ENCODE data around the gene CDC5L.

CDC5L gene

DNA sequence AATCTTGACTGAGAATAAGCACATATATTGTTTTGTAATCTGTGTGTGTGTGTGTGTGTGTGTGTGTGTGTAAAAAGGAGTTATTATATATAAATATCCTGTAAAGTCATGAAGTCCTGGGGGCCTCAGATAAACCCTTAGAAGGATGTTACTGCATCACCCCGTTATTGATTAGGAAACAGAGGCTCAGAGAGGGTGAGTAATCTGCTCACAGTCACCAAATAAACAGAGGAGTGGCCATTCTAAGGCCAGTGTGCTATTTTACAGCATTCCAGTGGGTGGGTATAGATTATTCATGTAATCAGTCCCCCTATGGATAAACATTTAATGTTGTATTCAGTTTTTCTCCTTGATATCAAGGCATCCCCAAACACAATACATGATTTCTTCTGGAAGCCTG is 87.1 kb downstream of the CDC5L start:
- DNase-seq (ENCODE audit: low read depth, low spot score) = no peak

- DNase-seq (ENCODE audit: low read depth, low spot score) = no peak
Observed at GRCh38 chr6:44475417-44475778, 87.9 kb downstream of the CDC5L start.

DNA sequence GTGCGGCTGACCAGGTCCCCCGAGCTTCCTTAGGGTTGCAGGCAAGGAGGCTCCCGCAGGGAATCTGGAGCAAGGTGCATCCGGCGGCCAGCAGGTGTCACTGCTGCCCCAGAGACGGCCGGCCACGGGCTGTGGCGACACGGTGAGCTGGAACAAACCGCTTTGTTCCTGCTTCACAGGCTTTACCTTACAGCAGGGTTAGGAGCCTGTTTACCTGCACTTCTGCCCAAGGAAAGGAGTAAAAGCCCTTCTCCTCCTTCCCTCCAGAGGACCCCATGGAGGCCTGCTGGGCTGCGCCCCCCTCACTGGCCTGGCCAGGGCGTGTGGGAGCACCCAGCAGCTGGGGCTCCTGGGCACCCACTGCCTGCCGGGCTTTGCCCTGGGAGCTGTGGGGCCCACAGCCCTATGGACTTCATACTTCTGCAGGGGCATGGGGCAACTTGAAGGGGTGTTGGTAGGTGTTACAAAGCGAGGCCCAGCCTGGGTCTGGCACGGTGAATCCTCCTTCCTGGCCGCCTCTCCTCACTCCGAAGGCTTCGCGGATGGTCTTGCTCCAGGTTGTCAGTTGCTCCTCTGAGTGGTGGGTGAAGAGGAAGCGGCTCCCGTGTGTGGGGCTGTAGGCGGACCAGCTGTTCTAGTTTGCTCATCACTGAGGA is 88.4 kb downstream of the CDC5L start:
- DNase-seq (ENCODE audit: low read depth, low spot score) = peak; percentile 94

GRCh38 chr6:44476849-44477248 is 89.3 kb downstream of the CDC5L start:
- no peak for DNase-seq (ENCODE audit: low read depth, low spot score)

DNA sequence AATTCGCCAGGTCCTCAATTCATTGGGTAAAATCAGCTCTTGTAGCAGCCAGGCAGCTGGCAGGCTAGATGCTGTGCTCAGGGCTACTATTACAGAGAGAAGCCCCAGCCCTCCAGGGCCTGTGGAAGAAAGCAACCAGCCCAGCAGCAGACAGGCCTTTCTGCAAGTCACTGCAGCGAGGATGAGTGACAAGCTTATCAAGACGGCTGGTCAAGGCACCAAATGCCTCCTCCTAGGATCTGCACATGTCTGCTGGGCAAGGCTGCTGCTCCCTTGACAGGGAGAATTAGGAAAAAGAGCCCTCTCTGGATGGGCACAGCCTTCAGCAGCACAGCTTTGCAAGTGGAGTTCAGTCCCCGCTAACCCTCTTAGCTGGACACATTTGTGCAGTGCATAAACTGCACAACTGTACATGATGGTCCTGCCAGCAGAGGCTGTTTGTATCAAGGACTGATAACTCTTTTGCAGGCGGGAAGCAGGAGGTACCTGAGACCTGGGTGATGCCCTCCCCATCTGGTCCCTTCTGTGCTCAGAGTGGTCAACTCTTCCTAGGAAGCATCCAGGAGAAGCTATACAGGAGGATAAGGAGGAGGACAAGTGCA is 89.9 kb downstream of the CDC5L start:
- no peak for DNase-seq (ENCODE audit: low read depth, low spot score)

- DNase-seq (ENCODE audit: low read depth, low spot score) = no peak
Observed at GRCh38 chr6:44478158-44478557, 90.7 kb downstream of the CDC5L start.

DNA sequence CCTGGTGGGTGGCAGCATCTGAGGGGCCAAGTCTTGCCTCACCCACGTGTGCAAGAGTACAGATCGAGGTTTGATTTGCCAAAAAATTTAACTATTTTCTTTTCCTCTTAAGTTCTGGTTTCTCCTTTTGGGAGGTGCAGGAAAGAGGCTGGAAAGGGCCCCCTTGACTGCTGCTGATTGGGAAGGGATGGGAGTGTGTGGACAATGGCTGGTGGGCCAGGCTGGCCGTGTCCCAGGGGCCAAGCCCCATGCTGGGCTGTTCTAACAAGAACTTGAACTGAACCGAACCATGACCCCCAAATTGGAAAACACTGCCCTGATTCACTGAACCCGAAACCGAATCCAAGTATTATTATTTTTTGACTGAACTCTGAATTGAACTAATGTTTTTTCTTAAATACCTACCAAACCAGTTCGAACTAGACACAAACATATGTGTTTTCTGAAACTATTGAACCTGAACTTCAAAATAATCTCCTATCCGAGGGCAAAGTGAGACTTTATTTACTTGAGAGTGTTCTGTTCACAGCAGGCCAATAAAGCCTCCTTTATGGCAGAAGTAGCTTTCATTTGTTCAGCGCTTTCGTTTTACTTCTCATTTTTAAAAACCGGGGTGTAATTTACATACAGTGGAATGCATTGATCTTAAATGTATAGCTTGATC is 91.2 kb downstream of the CDC5L start:
- no peak for DNase-seq (ENCODE audit: low read depth, low spot score)

- peak; percentile 65 for DNase-seq (ENCODE audit: low read depth, low spot score)
Observed at GRCh38 chr6:44480097-44480541, 92.6 kb downstream of the CDC5L start.

DNA sequence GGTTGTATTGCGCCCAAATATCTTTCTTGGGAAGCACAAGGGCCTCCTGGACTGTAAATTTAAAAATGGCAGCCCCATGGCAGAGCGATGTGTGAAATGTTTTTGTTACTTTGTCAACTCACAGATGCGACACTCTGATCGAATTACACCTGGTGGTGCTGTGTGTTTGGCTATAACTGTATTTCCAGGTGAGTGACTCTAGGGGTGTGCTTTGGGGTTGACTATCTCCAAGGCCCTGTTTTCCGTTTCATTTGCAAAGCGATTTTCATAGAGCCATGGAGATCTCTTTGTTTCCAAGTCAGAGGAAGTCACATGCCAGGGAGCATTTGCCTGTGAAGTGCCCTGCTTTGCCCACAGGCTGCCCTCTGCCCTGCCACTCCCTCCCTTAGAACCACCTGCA is 93.5 kb downstream of the CDC5L start:
- DNase-seq (ENCODE audit: low read depth, low spot score) = no peak

DNA sequence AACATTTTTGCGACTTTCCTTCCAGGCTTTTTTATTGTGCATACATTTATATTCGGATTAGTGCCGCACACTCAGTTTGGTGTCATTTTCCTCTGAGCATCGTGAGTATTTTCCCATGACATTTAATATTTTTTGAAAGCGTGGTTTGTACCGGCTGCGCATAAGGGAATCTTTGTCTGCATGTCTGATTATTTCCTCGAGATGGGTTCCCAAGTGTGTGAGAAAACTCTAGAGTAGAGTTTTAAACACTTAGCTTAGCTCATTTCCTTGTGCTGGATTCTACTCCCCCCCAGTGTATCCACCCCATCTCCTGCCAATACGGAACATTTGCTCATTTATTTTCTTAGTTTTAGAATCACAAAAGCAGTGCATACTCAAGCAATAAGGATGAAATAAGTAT is 94.3 kb downstream of the CDC5L start:
- DNase-seq (ENCODE audit: low read depth, low spot score) = no peak

GRCh38 chr6:44485601-44486401 is 98.3 kb downstream of the CDC5L start:
- DNase-seq (ENCODE audit: low read depth, low spot score) = peak; percentile 51

GRCh38 chr6:44487002-44487401 is 99.5 kb downstream of the CDC5L start:
- no peak for DNase-seq (ENCODE audit: low read depth, low spot score)

GRCh38 chr6:44487586-44487985 is 100.1 kb downstream of the CDC5L start:
- DNase-seq (ENCODE audit: low read depth, low spot score) = no peak

DNA sequence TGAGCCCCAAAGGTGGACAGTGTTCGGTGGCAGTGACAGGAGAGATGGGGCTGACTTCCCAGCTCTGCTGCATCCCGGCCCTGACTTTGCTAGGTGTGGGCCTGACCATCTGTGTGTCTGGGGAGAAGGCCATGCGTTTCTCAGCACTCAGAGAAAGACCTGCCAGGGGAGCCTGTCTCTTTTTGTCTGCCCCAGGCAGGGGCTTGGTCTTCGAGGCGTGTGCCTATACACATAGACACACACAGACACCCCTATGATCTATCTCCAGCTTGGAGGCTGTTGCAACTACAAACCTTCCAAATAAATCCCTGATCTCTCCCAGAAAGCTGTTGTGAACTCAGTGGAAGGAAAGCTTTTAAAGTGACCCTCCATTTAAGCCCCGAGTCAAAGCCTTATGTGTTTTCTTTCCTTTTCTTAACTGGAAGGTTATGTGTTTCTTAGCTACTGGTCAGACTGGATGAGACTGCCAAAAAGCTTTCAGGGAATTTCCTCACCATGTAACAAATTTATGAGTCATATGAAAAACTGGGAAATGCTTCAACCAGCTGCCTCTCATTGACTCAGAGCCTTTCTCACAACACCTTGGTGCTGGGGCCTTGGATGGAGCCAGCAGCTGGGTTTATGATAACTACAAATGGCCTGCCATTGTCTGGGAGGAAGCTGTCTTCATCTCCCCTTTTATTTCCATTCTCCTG is 102.6 kb downstream of the CDC5L start:
- DNase-seq (ENCODE audit: low read depth, low spot score) = peak; percentile 95

GRCh38 chr6:44493132-44493531 is 105.6 kb downstream of the CDC5L start:
- DNase-seq (ENCODE audit: low read depth, low spot score) = no peak

DNA sequence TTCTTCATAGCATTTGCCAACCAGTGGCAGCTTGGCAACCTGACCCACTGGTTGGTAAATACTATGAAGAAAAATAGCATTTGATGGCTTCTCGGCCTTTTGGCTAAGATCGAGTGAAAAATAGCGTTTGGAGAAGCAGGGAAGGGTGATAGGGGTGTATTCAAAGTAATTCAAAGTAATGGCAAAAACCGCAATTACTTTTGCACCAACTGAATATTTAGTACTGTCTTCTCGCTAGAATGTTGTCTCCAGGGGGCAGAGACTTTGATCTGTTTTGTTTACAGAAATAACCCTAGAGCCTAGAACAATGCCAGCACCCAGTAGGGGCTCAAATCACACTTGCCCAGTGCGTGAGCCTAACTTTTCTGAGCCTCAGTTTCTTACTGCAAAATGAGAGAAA is 106.1 kb downstream of the CDC5L start:
- no peak for DNase-seq (ENCODE audit: low read depth, low spot score)

DNA sequence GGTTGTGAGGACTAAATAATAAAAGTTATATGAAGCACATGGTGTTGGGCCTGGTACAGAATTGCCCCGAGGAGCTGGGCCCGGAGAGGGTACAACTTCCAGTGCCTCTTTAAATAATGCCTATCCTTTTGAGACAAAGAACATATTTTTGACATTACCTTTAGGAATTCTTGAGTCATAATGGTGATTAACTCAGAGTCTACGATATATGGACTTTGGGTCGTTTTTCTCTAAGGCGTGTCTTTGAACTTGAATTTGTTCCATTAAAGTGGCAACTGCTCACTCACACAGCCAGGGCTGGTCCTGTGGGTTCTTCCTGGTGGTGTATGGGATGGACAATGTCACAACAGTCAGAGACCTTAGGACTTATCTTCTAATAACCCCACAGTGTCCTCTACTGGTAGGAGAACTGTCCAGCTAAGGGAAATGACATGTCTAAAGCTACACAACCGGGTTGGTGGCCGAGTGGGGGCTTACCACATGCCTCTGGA is 106.5 kb downstream of the CDC5L start:
- DNase-seq (ENCODE audit: low read depth, low spot score) = peak; percentile 69

- no peak for DNase-seq (ENCODE audit: low read depth, low spot score)
Observed at GRCh38 chr6:44495036-44495901, 107.8 kb downstream of the CDC5L start.

DNA sequence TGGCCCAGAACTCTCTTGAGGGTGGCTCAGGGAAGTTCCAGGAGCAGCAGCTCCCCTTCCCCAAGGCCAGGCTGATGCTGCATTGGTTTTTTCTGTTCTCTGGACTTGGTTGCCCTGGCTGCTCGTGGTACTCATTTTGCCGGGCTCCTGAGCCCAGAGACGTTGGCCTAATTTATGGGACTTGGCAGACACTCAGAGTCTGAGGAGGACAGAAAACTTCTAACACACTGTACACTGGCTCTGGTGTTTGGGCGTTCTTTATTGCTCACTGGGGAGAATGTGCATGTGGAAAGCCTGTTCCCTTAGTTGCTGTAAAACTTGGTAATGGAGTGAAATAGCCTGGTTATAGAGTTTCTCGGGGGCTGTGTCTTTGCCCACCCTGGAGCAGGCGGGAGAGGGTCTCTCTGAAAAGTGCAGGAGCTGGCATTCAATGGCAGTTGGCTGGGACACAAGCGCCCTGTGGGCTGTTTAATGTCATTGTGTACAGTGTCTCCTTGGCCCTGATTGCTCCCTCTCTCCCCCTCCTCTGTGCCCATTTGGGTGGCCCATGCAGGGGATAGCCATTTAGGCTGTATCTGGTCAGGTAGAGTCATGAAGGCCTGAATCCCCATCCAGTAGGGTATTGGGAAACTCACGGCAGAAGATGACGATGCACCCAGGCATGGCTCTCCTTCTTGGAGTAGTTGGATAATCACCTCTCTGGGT is 109.3 kb downstream of the CDC5L start:
- no peak for DNase-seq (ENCODE audit: low read depth, low spot score)

DNA sequence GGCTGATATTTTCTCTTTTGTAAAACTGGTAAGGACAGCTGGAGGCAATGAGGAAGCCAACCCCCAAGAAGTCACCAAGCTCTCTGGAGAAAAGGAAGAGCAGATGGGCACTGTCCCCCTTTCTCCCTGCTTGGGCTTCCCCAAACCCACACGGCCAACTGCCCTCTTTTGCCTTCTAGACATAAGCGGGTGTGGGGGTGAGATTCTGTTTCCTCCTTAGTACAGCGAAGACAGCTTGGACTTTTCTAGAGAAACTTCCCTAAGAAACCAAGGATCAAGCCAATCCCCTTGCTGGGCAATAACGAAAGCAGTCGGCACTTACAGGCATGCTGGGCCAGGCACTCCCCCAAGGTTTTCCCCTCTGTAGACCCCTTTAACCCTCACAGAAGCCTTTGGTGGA is 110.3 kb downstream of the CDC5L start:
- no peak for DNase-seq (ENCODE audit: low read depth, low spot score)

All from astrocyte of the hippocampus (primary cell).